ENCODE measurements around the gene ATL3. TPM values are rescaled to one million over a fixed set of nuclear protein-coding genes. Genes with fewer than 3 reads are reported as not detected.

The ATL3 gene
- total RNA-seq, 1 experiment from 2014 or later, result 51.0 TPM

DNA sequence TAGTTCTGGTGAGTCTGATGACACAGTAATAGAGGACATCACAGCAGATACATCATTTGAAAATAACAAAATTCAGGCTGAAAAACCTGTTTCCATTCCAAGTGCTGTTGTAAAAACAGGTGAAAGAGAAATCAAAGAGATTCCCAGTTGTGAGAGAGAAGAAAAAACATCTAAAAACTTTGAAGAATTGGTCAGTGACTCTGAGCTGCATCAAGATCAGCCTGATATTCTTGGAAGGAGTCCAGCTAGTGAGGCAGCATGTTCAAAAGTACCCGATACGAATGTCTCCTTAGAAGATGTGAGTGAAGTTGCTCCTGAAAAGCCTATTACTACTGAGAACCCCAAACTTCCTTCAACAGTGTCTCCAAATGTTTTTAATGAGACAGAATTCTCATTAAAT, 48.8 kb upstream of the ATL3 start:
- Histone ChIP-seq H3K4me2 (ENCODE audit: low read length) (no peak overlapping the region), H3K9ac (ENCODE audit: low read length) (no peak overlapping the region), H3K4me3 (ENCODE audit: low read length) (no peak overlapping the region), H3K79me2 (ENCODE audit: low read length) (peaks cover 57% of the 10 kb centered on the region), H3K36me3 (ENCODE audit: low read depth, low read length) (peaks cover 10% of the 10 kb centered on the region; the same call in 1 of the 2 replicates), H3K27ac (ENCODE audit: low read length) (no peak overlapping the region), H4K20me1 (ENCODE audit: low read length) (0 out of 2 replicates have a peak, but pooled peaks cover 14% of the 10 kb centered on the region), H2AFZ (ENCODE audit: low read length) (no peak overlapping the region), H3F3A (ENCODE audit: low read length, unreplicated experiment) (no peaks in the 10 kb centered on the region), H3K9me2 (replicated peaks; ENCODE audit: low read length) (no peaks in the 10 kb centered on the region), H3K4me1 (ENCODE audit: insufficient read depth, low read length) (peaks cover 10% of the 10 kb centered on the region), H3K9me3 (ENCODE audit: low read length) (no peaks in the 10 kb centered on the region), H3K27me3 (ENCODE audit: low read length) (no peaks in the 10 kb centered on the region)
- ATAC-seq (no peak), DNase-seq (no peak)
- ChIA-PET CTCF (no interaction called here), POLR2A (ENCODE audit: unreplicated experiment) (no interaction called here)
- BruUV-seq (replicated peaks), result no TSS peak
- TF ChIP-seq EZH2phosphoT487 (IDR thresholded peaks at IDR 0.05; ENCODE audit: borderline replicate concordance, low read length) (no peak), EZH2 (IDR thresholded peaks at IDR 0.05; ENCODE audit: low read length, unreplicated experiment) (no peak)
- TF ChIP-seq, protein P1, sequence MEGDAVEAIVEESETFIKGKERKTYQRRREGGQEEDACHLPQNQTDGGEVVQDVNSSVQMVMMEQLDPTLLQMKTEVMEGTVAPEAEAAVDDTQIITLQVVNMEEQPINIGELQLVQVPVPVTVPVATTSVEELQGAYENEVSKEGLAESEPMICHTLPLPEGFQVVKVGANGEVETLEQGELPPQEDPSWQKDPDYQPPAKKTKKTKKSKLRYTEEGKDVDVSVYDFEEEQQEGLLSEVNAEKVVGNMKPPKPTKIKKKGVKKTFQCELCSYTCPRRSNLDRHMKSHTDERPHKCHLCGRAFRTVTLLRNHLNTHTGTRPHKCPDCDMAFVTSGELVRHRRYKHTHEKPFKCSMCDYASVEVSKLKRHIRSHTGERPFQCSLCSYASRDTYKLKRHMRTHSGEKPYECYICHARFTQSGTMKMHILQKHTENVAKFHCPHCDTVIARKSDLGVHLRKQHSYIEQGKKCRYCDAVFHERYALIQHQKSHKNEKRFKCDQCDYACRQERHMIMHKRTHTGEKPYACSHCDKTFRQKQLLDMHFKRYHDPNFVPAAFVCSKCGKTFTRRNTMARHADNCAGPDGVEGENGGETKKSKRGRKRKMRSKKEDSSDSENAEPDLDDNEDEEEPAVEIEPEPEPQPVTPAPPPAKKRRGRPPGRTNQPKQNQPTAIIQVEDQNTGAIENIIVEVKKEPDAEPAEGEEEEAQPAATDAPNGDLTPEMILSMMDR (conservative IDR thresholded peaks at IDR 0.05; ENCODE audit: low read depth, low read length), result no peak
- intact Hi-C loops (cut with micrococcal nuclease), result no loop called here

DNA sequence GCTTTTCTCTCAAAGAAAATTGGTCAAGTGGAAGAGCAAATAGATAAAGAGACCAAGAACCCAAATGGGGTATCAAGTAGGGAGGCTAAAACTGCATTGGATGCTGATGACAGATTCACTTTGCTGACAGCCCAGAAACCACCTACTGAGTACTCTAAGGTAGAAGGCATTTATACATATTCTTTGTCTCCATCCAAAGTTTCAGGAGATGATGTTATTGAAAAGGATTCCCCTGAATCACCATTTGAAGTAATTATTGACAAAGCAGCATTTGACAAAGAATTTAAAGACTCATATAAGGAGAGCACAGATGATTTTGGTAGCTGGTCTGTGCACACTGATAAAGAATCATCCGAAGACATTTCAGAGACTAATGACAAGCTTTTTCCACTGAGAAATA, 47.8 kb upstream of the ATL3 start:
- Histone ChIP-seq H3K36me3 (ENCODE audit: low read depth, low read length) (peaks cover 10% of the 10 kb centered on the region; the same call in 1 of the 2 replicates), H3K4me3 (ENCODE audit: low read length) (no peak overlapping the region), H3K9me2 (replicated peaks; ENCODE audit: low read length) (no peaks in the 10 kb centered on the region), H3K4me2 (ENCODE audit: low read length) (no peak overlapping the region), H3F3A (ENCODE audit: low read length, unreplicated experiment) (no peaks in the 10 kb centered on the region), H3K27me3 (ENCODE audit: low read length) (no peaks in the 10 kb centered on the region), H3K9ac (ENCODE audit: low read length) (no peak overlapping the region), H3K9me3 (ENCODE audit: low read length) (no peaks in the 10 kb centered on the region), H4K20me1 (ENCODE audit: low read length) (0 out of 2 replicates have a peak, but pooled peaks cover 17% of the 10 kb centered on the region), H3K4me1 (ENCODE audit: insufficient read depth, low read length) (peaks cover 14% of the 10 kb centered on the region), H3K27ac (ENCODE audit: low read length) (no peak overlapping the region), H2AFZ (ENCODE audit: low read length) (no peak overlapping the region), H3K79me2 (ENCODE audit: low read length) (peaks cover 60% of the 10 kb centered on the region)
- no TSS peak for BruUV-seq (replicated peaks)
- CTCF ChIA-PET, result no interaction called here
- TF ChIP-seq, protein P1 (conservative IDR thresholded peaks at IDR 0.05; ENCODE audit: low read depth, low read length), result no peak
- TF ChIP-seq EZH2 (IDR thresholded peaks at IDR 0.05; ENCODE audit: low read length, unreplicated experiment) (no peak), EZH2phosphoT487 (IDR thresholded peaks at IDR 0.05; ENCODE audit: borderline replicate concordance, low read length) (no peak)
- DNase-seq (no peak), ATAC-seq (no peak)
- intact Hi-C loops (cut with micrococcal nuclease), result no loop called here
- POLR2A ChIA-PET (ENCODE audit: unreplicated experiment), result no interaction called here

DNA sequence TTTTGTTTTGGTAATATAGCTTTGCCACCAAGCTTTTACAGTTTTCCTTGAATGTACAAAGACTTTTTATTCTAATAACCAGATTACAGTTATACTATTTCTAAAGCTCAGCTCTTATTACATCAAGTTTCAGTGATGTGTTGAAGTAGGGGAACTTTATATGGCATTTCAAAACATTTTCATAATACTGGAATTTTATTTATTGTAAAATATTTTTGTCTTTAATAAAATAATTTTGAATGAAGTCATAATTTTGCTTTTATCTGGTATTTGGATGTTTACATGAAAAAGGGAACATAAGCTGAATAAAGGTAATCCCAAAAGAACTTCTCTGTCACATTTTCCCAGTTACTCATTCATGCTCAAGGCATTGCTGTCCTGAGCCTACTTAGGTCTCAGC, 44.9 kb upstream of the ATL3 start:
- 0 out of 2 replicates have a peak overlapping the region, but pooled peaks have one; percentile 14 for H3K27ac ChIP-seq (ENCODE audit: low read length)
- H3K9me2 ChIP-seq (replicated peaks; ENCODE audit: low read length), result no peaks in the 10 kb centered on the region
- intact Hi-C loops (cut with micrococcal nuclease), result no loop called here
- no peak for DNase-seq
- ChIA-PET POLR2A (ENCODE audit: unreplicated experiment) (interaction anchor here (0.6 to 0.8 kb wide), 2 partner anchors 58 to 129 kb away, joined by 3 read pairs; no protein-coding TSS in a partner anchor), CTCF (no interaction called here)
- no peak overlapping the region for H2AFZ ChIP-seq (ENCODE audit: low read length)
- no peak overlapping the region for H3K9ac ChIP-seq (ENCODE audit: low read length)
- H3K36me3 ChIP-seq (ENCODE audit: low read depth, low read length), result peaks cover 10% of the 10 kb centered on the region; the same call in 1 of the 2 replicates
- no peak for ATAC-seq
- peak overlapping the region; percentile 12 for H3K4me2 ChIP-seq (ENCODE audit: low read length)
- peaks cover 66% of the 10 kb centered on the region for H3K79me2 ChIP-seq (ENCODE audit: low read length)
- BruUV-seq (replicated peaks), result no TSS peak
- TF ChIP-seq EZH2 (IDR thresholded peaks at IDR 0.05; ENCODE audit: low read length, unreplicated experiment), result no peak
- TF ChIP-seq, protein P1 (conservative IDR thresholded peaks at IDR 0.05; ENCODE audit: low read depth, low read length), result no peak
- no peak for TF ChIP-seq EZH2phosphoT487 (IDR thresholded peaks at IDR 0.05; ENCODE audit: borderline replicate concordance, low read length)
- H4K20me1 ChIP-seq (ENCODE audit: low read length), result 0 out of 2 replicates have a peak, but pooled peaks cover 11% of the 10 kb centered on the region
- H3F3A ChIP-seq (ENCODE audit: low read length, unreplicated experiment), result no peaks in the 10 kb centered on the region
- H3K9me3 ChIP-seq (ENCODE audit: low read length), result no peaks in the 10 kb centered on the region
- no peak overlapping the region for H3K4me3 ChIP-seq (ENCODE audit: low read length)
- no peaks in the 10 kb centered on the region for H3K27me3 ChIP-seq (ENCODE audit: low read length)
- H3K4me1 ChIP-seq (ENCODE audit: insufficient read depth, low read length), result peaks cover 14% of the 10 kb centered on the region
